OCI-LY1 (cell line): ENCODE data around the gene RABL6.

Experiments
- EZH2 ChIP-seq: fragments of 200-600 bp; sonication (generic), shearing (Covaris generic); IDR thresholded peaks from 2 replicates; pipeline ENCODE4 v1.8.0; 2017; ENCODE audit warnings: borderline replicate concordance, mixed run types, mild to moderate bottlenecking, antibody characterized with exemption, low read length, moderate library complexity, mixed read lengths
- TF ChIP-seq, protein P1 (sequence below): fragments of 200-600 bp; sonication (generic), shearing (Covaris generic); IDR thresholded peaks from 2 replicates; pipeline ENCODE4 v1.5.1; 2017; ENCODE audit warnings: mild to moderate bottlenecking, antibody characterized with exemption, low read length, moderate library complexity, mixed read lengths

DNA sequence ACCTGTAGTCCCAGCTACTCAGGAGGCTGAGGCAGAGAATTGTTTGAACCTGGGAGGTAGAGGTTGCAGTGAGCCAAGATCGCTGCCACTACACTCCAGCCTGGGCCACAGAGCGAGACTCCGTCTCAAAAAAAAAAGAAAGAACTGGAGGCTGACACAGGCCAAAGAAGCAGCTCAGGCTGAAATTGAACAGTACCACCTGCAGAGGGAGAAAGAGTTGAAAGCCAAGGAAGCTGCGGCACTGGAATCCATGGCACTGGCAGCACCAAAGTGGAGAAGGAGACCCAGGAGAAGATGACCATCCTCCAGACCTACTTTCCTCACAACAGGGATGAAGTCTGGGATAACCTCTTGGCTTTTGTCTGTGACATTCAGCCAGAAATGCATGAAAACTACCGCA is 27.9 kb upstream of the RABL6 start:
- TF ChIP-seq, protein P1, sequence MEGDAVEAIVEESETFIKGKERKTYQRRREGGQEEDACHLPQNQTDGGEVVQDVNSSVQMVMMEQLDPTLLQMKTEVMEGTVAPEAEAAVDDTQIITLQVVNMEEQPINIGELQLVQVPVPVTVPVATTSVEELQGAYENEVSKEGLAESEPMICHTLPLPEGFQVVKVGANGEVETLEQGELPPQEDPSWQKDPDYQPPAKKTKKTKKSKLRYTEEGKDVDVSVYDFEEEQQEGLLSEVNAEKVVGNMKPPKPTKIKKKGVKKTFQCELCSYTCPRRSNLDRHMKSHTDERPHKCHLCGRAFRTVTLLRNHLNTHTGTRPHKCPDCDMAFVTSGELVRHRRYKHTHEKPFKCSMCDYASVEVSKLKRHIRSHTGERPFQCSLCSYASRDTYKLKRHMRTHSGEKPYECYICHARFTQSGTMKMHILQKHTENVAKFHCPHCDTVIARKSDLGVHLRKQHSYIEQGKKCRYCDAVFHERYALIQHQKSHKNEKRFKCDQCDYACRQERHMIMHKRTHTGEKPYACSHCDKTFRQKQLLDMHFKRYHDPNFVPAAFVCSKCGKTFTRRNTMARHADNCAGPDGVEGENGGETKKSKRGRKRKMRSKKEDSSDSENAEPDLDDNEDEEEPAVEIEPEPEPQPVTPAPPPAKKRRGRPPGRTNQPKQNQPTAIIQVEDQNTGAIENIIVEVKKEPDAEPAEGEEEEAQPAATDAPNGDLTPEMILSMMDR, result no peak
- no peak for TF ChIP-seq EZH2
